Activated naive CD4-positive, alpha-beta T cell treated with anti-CD3 and anti-CD28 coated beads for 36 hours (primary cell): ENCODE data around the gene SZT2. TPM values are rescaled to one million over a fixed set of nuclear protein-coding genes. Genes with fewer than 3 reads are reported as not detected.
"Not testable (repeated sequence)": the region's sequence is repeated elsewhere in the genome, so short reads cannot be mapped to it uniquely, and the experiment has no call there.

ENCODE experiments used
- CTCF ChIA-PET: fragments of 350-600 bp; sonication (Branson Sonifier 250); formaldehyde crosslinking; loops from one replicate; lab custom pipeline; 2021; ENCODE audit warnings: antibody characterized with exemption; lab: Charles Lee
- DNase-seq: peaks from one replicate; pipeline ENCODE4 v3.0.0-alpha.2; 2020
- H3K27ac Mint-ChIP-seq: one replicate; pipeline ENCODE4 v1.8.0; 2021; ENCODE audit warnings: mild to moderate bottlenecking, mixed read lengths
- H3K27me3 Mint-ChIP-seq: one replicate; pipeline ENCODE4 v1.8.0; 2021; ENCODE audit warnings: low read depth, mixed read lengths
- H3K36me3 Mint-ChIP-seq: one replicate; pipeline ENCODE4 v1.8.0; 2021; ENCODE audit warnings: low read depth, mixed read lengths
- H3K4me1 Mint-ChIP-seq: one replicate; pipeline ENCODE4 v1.8.0; 2021; ENCODE audit warnings: low read depth, mixed read lengths
- H3K4me3 Mint-ChIP-seq: one replicate; pipeline ENCODE4 v1.8.0; 2021; ENCODE audit warnings: mild to moderate bottlenecking, moderate library complexity, mixed read lengths
- H3K9me3 Mint-ChIP-seq: one replicate; pipeline ENCODE4 v1.8.0; 2021; ENCODE audit warnings: mixed read lengths
- intact Hi-C: fragments of 100-400 bp; cut with micrococcal nuclease; formaldehyde crosslinking; loops from one replicate; pipeline ENCODE4 v1.15.1; 2023
- total RNA-seq, 2 experiments: library from RNA; stranded (reverse); gene quantifications; one replicate each; pipeline ENCODE4 v1.2.3, GENCODE V29; 2021

The SZT2 gene
- total RNA-seq, 2 experiments from 2014 or later, result 26.6 to 28.2 TPM

DNA sequence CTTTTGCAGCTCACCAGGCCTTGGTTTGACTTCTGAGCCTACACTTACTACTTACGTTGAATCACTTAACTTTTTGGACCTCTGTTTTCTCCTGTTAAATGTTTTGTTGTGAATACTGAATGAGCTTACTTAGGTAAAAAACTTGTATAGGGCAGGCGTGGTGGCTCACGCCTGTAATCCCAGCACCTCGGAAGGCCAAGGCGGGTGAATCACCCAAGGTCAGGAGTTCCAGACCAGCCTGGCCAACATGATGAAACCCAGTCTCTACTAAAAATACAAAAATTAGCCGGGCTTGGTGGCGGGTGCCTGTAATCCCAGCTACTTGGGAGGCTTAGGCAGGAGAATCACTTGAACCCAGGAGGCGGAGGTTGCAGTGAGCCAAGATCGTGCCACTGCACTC, 10.7 kb downstream of the SZT2 start:
- peaks cover 13% of the 10 kb centered on the region for H3K36me3 Mint-ChIP-seq
- H3K4me3 Mint-ChIP-seq, H3K27ac Mint-ChIP-seq, H3K27me3 Mint-ChIP-seq, intact Hi-C loops, H3K4me1 Mint-ChIP-seq, DNase-seq, H3K9me3 Mint-ChIP-seq: not testable (repeated sequence)
- CTCF ChIA-PET, result interaction anchor here (1.6 to 1.7 kb wide), 2 partner anchors 14 to 174 kb away, joined by 4 to 6 read pairs; no protein-coding TSS in a partner anchor

DNA sequence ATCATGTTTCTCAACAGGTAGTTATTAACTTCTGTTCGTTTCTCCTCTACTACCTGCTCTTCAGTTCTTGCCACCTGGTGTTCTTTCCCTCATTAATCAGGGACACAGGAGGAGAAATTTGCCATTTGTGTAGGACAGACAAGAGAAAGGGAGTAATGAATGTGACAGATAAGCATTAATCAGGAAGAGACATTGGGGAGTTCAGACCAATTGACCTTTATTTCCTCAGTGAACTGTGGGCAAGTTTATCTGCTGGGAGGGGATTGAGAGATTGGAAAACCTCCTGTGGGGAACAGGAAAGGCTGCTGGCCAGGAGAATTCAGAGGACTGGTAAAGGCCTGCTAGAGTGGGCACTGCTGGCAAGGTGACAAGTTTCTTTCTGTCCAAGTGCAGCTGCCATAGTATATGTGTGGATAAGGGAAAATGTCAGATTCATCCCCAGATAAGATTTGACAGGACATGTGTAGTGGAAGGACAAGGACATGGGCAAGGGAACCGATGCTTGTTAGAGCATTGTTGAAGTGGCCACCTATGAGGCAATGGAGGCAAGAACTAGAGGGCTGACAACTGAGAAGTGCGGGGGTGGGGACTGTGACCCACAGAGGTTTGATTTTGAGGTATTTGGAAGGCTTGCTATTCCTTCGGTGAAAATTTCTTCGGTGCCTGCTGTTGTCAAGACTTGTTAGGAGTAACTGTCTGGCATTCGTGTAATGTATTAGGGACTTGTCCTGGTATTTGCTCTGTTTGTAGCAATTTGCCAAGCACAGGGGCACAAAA, 12.6 kb downstream of the SZT2 start:
- Mint-ChIP-seq H3K4me3 (no peak overlapping the region), H3K27me3 (no peaks in the 10 kb centered on the region), H3K36me3 (peaks cover 19% of the 10 kb centered on the region), H3K4me1 (no peaks in the 10 kb centered on the region), H3K27ac (no peak overlapping the region), H3K9me3 (no peaks in the 10 kb centered on the region)
- no peak for DNase-seq
- intact Hi-C loops, result no loop called here
- CTCF ChIA-PET, result no interaction called here

DNA sequence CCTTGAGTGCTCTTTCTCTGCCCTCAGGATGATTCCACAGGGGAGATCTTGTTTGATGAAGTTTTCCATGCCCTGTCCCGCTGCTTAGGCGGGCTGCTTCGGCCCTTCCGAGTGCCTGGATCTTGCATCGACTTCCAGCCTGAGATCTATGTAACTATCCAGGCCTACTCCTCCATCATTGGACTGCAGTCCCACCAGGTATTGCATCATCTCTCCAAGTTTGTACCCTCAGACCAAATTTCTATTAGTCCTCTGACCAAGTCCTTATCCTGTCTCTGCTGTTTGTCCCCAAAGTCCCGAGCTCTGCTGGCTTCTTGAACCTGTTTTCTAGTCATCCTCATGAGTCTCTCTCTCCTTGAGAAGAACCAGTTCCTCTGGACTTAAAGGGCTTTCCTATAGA, 14.7 kb downstream of the SZT2 start:
- H3K4me3 Mint-ChIP-seq, result no peak overlapping the region
- intact Hi-C loops, result no loop called here
- no peak overlapping the region for H3K27ac Mint-ChIP-seq
- no peak for DNase-seq
- peaks cover 25% of the 10 kb centered on the region for H3K36me3 Mint-ChIP-seq
- H3K27me3 Mint-ChIP-seq, result no peaks in the 10 kb centered on the region
- CTCF ChIA-PET, result no interaction called here
- H3K4me1 Mint-ChIP-seq, result no peaks in the 10 kb centered on the region
- no peaks in the 10 kb centered on the region for H3K9me3 Mint-ChIP-seq

DNA sequence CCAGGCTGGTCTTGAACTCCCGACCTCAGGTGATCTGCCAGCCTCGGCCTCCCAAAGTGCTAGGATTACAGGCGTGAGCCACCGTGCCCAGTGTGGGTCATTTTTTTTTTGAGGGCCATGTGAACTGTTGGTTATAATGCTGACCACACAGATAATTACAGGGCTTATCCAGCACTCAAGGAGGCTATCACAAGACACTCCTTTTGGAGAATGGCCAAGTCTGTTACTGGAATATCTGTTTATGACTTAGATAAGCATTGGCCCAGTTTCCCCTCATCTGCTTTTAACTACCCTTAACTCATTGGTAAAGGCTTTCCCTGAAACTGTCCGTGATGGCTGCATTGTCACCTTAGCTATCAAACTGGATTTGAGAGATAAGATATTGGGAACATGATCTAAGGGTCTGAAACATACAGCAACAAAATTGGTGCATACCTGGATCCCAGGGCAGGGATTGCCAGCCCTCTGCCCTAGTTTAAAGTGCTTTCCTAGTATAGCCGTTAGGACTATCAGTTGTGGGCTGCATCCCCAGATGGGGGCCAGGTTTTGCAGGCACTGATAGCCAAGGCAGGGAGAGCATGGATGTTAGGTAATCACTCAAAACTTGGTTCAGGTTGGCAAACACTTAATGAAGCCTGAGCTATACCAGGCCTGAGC, 15.6 kb downstream of the SZT2 start:
- CTCF ChIA-PET, result no interaction called here
- intact Hi-C loops, result no loop called here
- peaks cover 29% of the 10 kb centered on the region for H3K36me3 Mint-ChIP-seq

DNA sequence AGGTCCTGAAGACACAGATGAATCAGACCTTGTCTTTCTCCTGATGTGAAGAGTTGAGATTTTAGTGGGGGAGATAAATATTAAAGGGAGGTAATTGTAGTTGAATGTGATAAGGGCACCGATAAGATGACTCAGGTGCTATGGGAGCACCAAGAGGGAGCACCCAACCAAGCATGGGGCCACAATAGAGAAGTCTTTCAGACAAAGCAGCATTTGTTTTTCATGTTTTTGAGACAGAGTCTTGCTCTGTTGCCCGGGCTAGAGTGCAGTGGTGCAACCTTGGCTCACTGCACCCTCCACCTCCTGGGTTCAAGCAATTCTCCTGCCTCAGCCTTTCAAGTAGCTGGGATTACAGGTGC, 16.2 kb downstream of the SZT2 start:
- intact Hi-C loops, result no loop called here
- H3K36me3 Mint-ChIP-seq, result peaks cover 29% of the 10 kb centered on the region

More for the DNA sequence above, 15.6 kb downstream of the SZT2 start:
- no peak overlapping the region for H3K27ac Mint-ChIP-seq
- DNase-seq, result no peak
- no peaks in the 10 kb centered on the region for H3K9me3 Mint-ChIP-seq
- H3K27me3 Mint-ChIP-seq, result no peaks in the 10 kb centered on the region
- no peaks in the 10 kb centered on the region for H3K4me1 Mint-ChIP-seq
- H3K4me3 Mint-ChIP-seq, result no peak overlapping the region

DNA sequence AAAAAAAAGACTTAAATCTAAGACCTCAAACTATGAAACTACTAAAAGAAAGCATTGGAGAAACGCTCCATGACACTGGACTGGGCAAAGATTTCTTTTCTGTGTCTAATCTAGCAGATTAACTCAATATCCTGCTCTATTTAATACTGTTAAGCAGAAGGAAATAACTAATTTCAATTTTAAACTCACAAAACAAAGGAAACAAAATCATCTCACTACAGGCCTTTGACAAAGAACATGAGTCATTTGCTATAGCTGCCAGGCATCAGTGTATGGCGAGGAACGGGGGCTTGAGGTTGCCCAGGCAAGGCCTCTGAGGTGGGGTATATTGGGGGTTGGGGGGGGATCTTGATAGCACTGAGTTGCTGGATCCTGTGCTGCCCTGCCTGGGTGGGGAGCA, 20.9 kb downstream of the SZT2 start:
- H3K4me3 Mint-ChIP-seq, result no peak overlapping the region
- no peaks in the 10 kb centered on the region for H3K27me3 Mint-ChIP-seq
- CTCF ChIA-PET, result interaction anchor here (0.6 kb wide), 1 partner anchor 240 kb away, joined by 3 read pairs; no protein-coding TSS in a partner anchor
- H3K36me3 Mint-ChIP-seq, result peaks cover 21% of the 10 kb centered on the region
- intact Hi-C loops, result loop anchor here (10.0 kb wide), 1 partner anchor 336 kb away; no protein-coding TSS in a partner anchor
- DNase-seq, result no peak
- no peak overlapping the region for H3K27ac Mint-ChIP-seq
- H3K9me3 Mint-ChIP-seq, result no peaks in the 10 kb centered on the region
- no peaks in the 10 kb centered on the region for H3K4me1 Mint-ChIP-seq

More for the DNA sequence above, 16.2 kb downstream of the SZT2 start:
- Mint-ChIP-seq H3K27ac (no peak overlapping the region), H3K4me3 (no peak overlapping the region), H3K27me3 (no peaks in the 10 kb centered on the region), H3K9me3 (no peaks in the 10 kb centered on the region), H3K4me1 (no peaks in the 10 kb centered on the region)
- no peak for DNase-seq
- CTCF ChIA-PET, result interaction anchor here (1.1 kb wide), 1 partner anchor 9 kb away, joined by 3 read pairs; no protein-coding TSS in a partner anchor

DNA sequence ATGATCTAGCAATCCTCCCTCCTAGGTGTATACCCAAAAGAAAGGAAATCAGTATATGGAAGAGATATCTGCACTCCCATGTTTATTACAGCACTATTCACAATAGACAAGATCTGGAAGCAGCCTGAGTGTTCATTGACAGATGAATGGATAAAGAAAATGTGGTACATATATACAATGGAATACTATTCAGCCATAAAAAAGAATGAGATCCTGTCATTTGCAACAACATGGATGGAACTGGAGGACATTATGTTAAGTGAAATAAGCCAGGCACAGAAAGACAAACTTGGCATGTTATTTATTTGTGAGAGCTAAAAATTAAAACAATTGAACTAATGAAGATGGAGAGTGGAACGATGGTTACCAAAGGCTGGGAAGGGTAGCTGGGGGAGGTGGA, 23.7 kb downstream of the SZT2 start:
- H3K4me1 Mint-ChIP-seq, H3K27me3 Mint-ChIP-seq, H3K4me3 Mint-ChIP-seq, DNase-seq, H3K9me3 Mint-ChIP-seq, H3K27ac Mint-ChIP-seq: not testable (repeated sequence)
- CTCF ChIA-PET, result interaction anchor here (1.6 to 5.1 kb wide), 2 partner anchors 15 to 187 kb away, joined by 3 to 35 read pairs; no protein-coding TSS in a partner anchor
- intact Hi-C loops, result loop anchor here (10.0 kb wide), 1 partner anchor 339 kb away; no protein-coding TSS in a partner anchor
- H3K36me3 Mint-ChIP-seq, result peaks cover 13% of the 10 kb centered on the region

DNA sequence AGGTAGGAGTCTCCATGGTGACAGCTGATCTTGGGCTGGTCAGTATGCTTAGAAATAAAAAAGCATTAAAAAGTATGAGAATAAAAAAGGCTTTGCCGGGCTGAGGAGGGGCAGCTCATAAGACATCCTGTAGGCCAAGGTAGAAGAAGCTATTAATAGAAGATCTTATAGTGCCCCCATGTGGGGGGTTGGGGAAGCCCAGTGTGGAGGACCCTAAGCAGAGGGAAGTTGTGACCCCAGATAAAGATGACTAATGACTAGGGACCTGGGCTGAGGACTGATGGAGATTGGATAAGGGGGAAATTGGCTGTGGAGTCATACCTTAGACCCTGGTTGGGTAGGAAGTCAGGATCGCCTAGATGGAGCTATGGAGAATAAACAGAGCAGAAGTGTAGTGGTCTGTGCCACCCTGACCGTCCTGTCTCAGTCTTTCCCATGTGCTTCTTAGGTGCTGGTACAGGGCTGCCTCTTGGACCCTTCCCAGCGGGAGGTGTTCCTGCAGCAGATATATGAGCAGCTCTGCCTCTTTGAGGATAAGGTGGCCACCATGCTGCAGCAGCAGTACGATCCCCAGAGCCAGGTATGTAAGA, 25.0 kb downstream of the SZT2 start:
- Mint-ChIP-seq H3K36me3 (peaks cover 5% of the 10 kb centered on the region), H3K4me3 (no peak overlapping the region), H3K9me3 (no peaks in the 10 kb centered on the region), H3K27ac (no peak overlapping the region), H3K4me1 (no peaks in the 10 kb centered on the region), H3K27me3 (no peaks in the 10 kb centered on the region)
- intact Hi-C loops, result loop anchor here (1.0 to 10.0 kb wide), 3 partner anchors 187 to 500 kb away; no protein-coding TSS in a partner anchor
- peak; percentile 73 for DNase-seq
- CTCF ChIA-PET, result interaction anchor here (0.5 to 5.1 kb wide), 22 partner anchors 9 to 1265 kb away, joined by 3 to 35 read pairs (median 4); partner anchors contain the start of gene CDC20

DNA sequence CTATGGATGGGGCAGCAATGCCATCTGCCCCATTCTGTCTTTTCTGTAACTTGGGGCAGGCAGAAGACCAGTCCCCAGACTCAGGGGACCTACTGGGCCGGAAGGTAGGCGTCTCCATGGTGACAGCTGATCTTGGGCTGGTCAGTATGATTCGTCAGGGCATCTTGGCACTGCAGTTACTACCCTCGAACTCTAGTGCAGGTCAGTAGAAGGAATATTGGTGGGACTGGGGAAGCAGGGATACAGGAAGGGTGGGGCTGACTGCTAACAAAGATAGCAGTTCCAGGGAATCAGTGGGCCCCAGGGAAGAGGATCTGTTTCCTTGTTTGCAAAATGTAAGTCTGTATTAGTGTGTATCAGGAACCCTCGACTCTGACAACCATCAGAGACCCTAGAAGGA, 26.2 kb downstream of the SZT2 start:
- DNase-seq, result no peak
- CTCF ChIA-PET, result interaction anchor here (1.6 to 5.1 kb wide), 3 partner anchors 16 to 1263 kb away, joined by 3 to 35 read pairs (median 6); no protein-coding TSS in a partner anchor
- Mint-ChIP-seq H3K4me3 (no peak overlapping the region), H3K9me3 (no peaks in the 10 kb centered on the region), H3K27me3 (no peaks in the 10 kb centered on the region), H3K4me1 (no peaks in the 10 kb centered on the region), H3K36me3 (peaks cover 3% of the 10 kb centered on the region), H3K27ac (no peak overlapping the region)
- intact Hi-C loops, result loop anchor here (2.0 to 10.0 kb wide), 2 partner anchors 341 to 501 kb away; no protein-coding TSS in a partner anchor

DNA sequence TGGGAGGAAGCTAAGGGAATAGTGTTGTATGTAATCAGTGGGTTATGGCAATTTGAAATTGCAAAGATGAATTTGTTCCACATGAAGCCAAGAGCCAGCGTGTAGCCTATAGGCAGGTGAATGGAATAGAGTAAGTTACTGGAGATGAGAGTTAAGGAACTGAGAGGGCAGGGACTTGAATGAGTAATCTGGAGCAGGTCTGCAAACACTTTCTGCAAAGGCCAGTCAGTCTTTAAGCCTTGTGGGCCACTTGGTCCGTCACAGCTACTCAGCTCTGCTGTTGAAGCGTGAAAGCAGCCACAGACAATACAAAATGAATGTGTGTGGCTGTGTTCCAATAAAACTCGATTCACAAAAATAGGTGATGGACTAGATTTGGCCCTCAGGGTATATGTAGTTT, 29.2 kb downstream of the SZT2 start:
- H3K27me3 Mint-ChIP-seq, result no peaks in the 10 kb centered on the region
- no peak overlapping the region for H3K4me3 Mint-ChIP-seq
- DNase-seq, result peak; percentile 1
- H3K27ac Mint-ChIP-seq, result no peak overlapping the region
- no peaks in the 10 kb centered on the region for H3K4me1 Mint-ChIP-seq
- CTCF ChIA-PET, result no interaction called here
- H3K9me3 Mint-ChIP-seq, result no peaks in the 10 kb centered on the region
- intact Hi-C loops, result loop anchor here (10.0 kb wide), 1 partner anchor 344 kb away; no protein-coding TSS in a partner anchor
- H3K36me3 Mint-ChIP-seq, result peaks cover 6% of the 10 kb centered on the region

DNA sequence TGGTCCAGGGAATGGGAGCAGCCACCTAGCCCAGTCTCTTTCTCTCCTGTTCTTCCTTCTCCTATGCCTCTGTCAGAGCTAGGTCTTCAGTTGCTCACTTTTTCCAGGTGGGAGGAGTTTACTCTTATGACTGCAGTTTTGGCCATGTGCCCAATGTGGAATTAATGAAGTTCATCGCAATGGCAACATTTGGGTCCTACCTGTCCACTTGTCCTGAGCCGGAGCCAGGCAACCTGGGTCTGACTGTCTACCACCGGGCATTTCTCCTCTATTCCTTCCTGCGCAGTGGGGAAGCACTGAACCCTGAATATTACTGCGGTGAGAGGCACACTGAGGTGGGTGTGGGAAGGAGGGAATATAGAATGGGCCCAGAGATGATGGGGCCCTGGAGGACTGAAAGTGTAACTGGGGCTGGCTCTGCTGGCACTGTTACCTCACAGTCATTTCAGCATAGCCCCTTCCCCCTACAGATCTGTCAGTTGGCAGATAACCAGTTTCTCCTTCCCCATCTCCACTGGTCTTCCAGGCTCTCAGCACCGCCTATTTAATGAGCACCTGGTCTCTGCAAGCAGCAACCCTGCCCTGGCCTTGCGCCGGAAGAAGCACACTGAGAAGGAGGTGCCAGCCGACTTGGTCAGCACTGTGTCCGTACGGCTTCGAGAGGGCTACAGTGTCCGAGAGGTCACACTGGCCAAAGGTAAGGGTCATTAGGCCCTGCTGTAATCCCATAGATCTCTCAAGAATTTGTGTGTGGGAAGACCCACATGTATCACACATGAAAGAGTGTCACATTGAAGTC, 30.1 kb downstream of the SZT2 start:
- Mint-ChIP-seq H3K27me3 (no peaks in the 10 kb centered on the region), H3K27ac (peak overlapping the region; percentile 14), H3K4me1 (no peaks in the 10 kb centered on the region), H3K4me3 (no peak overlapping the region), H3K9me3 (no peaks in the 10 kb centered on the region), H3K36me3 (peaks cover 4% of the 10 kb centered on the region)
- intact Hi-C loops, result loop anchor here (10.0 kb wide), 1 partner anchor 345 kb away; no protein-coding TSS in a partner anchor
- peak; percentile 1 for DNase-seq
- CTCF ChIA-PET, result no interaction called here
